COLO829 (cell line): Measurements from ENCODE around the gene PATJ.
"Not testable (repeated sequence)": the region's sequence is repeated elsewhere in the genome, so short reads cannot be mapped to it uniquely, and the experiment has no call there.

ENCODE experiments used
- DNase-seq: peaks from one replicate; pipeline ENCODE4 v3.0.0; 2012; ENCODE audit warnings: low spot score

PATJ gene

GRCh38 chr1:62209931-62210595 lies 467.8 kb downstream of the PATJ start:
- DNase-seq: peak; percentile 8

- no peak for DNase-seq
Measured at GRCh38 chr1:62210960-62211359, 468.7 kb downstream of the PATJ start.

GRCh38 chr1:62212411-62212810 lies 470.1 kb downstream of the PATJ start:
- DNase-seq: no peak

DNA sequence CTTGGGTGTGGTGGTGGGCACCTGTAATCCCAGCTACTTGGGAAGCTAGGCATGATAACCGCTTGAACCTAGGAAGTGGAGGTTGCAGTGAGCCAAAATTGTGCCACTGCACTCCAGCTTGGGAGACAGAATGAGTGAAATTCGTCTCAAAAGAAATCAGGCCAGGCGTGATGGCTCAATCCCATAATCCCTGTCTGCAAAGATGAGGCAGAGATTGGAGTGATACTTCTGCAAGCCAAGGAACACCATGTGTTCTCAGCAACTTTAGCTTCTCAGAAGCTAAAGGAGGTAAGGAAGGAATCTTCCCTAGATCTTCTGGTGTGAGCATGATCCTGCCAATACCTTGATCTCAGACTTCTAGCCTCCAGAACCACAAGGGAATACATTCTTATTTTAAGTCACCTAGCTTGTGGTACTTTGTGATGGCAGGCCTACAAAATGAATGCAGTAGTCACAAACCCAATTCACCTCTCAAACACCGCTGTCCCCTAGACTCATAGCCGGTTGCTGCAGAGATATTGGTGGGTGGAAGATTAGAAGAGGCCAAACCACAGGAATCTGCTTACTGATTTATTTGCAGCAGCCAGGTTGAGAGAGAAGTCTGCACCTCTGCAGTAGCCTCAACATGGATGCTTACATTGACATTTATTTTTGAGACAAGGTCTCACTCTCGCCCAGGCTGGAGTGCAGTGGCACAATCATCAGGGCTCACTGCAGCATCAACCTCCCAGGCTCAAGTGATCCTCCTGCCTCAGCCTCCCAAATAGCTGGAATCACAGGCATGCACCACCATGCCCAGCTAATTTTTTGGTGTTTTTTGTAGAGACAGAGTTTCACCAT lies 471.0 kb downstream of the PATJ start:
- no peak for DNase-seq

DNA sequence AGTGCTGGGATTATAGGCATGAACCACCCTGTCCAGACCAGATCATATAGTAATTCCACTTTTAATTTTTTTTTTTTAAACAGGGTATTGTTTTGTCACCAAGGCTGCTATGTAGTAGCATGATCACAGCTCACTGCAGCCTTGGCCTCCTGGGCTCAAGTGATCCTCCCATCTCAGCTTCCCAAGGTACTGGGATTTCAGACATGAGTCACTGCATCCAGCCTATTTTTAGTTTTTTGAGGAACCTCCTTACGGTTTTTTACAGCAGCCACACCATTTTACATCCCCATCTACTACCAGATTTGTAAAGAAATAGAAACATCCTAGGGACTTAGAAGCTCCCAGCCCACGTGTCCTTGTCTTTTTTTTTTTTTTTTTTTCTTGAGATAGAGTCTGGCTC lies 476.3 kb downstream of the PATJ start:
- no peak for DNase-seq

GRCh38 chr1:62220456-62220855 lies 478.2 kb downstream of the PATJ start:
- not testable (repeated sequence) for DNase-seq

- DNase-seq: no peak
Measured at GRCh38 chr1:62221171-62221570, 478.9 kb downstream of the PATJ start.

- no peak for DNase-seq
Measured at GRCh38 chr1:62222321-62222720, 480.0 kb downstream of the PATJ start.

GRCh38 chr1:62224182-62224581 lies 481.9 kb downstream of the PATJ start:
- DNase-seq: no peak

GRCh38 chr1:62227496-62227895 lies 485.2 kb downstream of the PATJ start:
- DNase-seq: no peak
